GDM1 (cell line): Measurements from ENCODE around the gene MT1F.

Experiments used
- DNase-seq: peaks from one replicate; lab custom pipeline; 2025; lab: John Stamatoyannopoulos, UW

The MT1F gene

GRCh38 chr16:56625943-56626654 lies 31.7 kb upstream of the MT1F start:
- no peak for DNase-seq

- DNase-seq = no peak
Observed at GRCh38 chr16:56626685-56627084, 31.1 kb upstream of the MT1F start.

GRCh38 chr16:56628486-56629350 lies 29.0 kb upstream of the MT1F start:
- no peak for DNase-seq

GRCh38 chr16:56629531-56629930 lies 28.2 kb upstream of the MT1F start:
- DNase-seq = no peak

GRCh38 chr16:56630134-56630533 lies 27.6 kb upstream of the MT1F start:
- no peak for DNase-seq

GRCh38 chr16:56631197-56631596 lies 26.6 kb upstream of the MT1F start:
- no peak for DNase-seq

- DNase-seq = no peak
Observed at GRCh38 chr16:56631832-56632155, 26.0 kb upstream of the MT1F start.

GRCh38 chr16:56632156-56632847 lies 25.5 kb upstream of the MT1F start, which contains the start of gene MT1M:
MT1M (plus strand) TSS chr16:56632659; CDS start chr16:56632732, 73 bp downstream.
- DNase-seq = no peak

GRCh38 chr16:56632848-56633365 lies 24.9 kb upstream of the MT1F start:
- no peak for DNase-seq

- DNase-seq = no peak
Observed at GRCh38 chr16:56633535-56633934, 24.2 kb upstream of the MT1F start.

- DNase-seq = no peak
Observed at GRCh38 chr16:56634715-56635440, 22.9 kb upstream of the MT1F start.

- no peak for DNase-seq
Observed at GRCh38 chr16:56635441-56635967, 22.3 kb upstream of the MT1F start.

GRCh38 chr16:56636616-56637413 lies 20.9 kb upstream of the MT1F start:
- no peak for DNase-seq

- DNase-seq = no peak
Observed at GRCh38 chr16:56637814-56638750, 19.7 kb upstream of the MT1F start, which contains the start of gene MT1A. MT1A (plus strand) TSS chr16:56638666; CDS start chr16:56638739, 73 bp downstream.

- DNase-seq = no peak
Observed at GRCh38 chr16:56639045-56639444, 18.7 kb upstream of the MT1F start.

GRCh38 chr16:56640076-56640475 lies 17.7 kb upstream of the MT1F start:
- DNase-seq = no peak

GRCh38 chr16:56641166-56641565 lies 16.6 kb upstream of the MT1F start:
- DNase-seq = no peak

- no peak for DNase-seq
Observed at GRCh38 chr16:56643080-56643778, 14.5 kb upstream of the MT1F start.

GRCh38 chr16:56643833-56644232 lies 13.9 kb upstream of the MT1F start:
- no peak for DNase-seq
